NK-92 treated with Interleukin-12 subunit alpha and Interleukin-12 subunit beta, amount 100 ng/mL, for 24 hours (cell line): ENCODE measurements around the gene SRGAP3.

Experiments used
- DNase-seq: peaks from one replicate; lab custom pipeline; 2025; lab: John Stamatoyannopoulos, UW

SRGAP3 gene

DNA sequence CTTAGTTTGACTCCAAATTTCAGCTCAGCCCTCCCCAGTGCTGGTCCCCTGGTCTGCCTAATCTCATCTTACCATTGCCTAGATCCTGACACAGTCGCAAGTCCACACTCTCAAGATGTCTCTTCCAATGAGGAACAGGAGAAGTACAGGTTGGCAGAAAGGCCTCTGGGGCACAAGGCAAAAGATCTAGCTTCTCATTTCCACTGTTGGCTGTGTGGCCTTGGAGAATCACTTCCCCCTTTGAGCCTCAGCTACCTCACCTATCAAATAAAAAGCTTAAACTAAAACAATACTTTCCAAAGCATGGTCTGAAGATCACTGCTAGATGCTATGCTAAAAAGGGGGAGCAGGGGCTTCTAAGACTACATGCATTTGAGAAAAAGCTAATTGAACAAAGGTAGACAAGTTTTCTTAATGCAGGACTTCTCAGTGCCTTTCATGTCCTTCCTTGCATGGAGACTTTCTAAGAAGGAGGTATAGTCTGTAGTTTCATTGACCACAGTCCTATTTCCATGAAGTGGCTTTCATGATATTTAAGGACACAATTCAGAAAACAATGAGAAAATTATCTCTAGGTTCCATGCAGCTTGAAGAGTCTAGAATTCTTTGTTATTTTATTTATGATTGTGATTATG lies 168.1 kb downstream of the SRGAP3 start:
- no peak for DNase-seq

DNA sequence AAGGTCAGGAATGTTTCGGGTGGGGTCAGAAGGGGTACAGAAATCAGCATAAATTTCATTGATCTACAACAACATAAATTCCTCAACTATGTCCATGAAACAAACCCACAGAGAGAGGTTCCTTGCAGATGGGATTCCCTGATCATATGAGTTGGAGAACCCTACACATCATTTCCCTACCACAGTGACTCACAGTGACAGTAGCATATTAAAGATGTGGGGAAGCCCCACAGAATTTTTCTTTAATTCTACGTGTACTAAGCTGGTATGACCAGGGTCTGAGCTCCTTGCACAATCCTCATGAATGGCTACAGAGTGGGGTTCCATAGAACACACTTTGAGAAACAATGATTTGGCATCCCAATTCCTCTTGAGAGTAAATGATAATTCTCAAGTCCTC lies 169.3 kb downstream of the SRGAP3 start:
- DNase-seq: no peak

DNA sequence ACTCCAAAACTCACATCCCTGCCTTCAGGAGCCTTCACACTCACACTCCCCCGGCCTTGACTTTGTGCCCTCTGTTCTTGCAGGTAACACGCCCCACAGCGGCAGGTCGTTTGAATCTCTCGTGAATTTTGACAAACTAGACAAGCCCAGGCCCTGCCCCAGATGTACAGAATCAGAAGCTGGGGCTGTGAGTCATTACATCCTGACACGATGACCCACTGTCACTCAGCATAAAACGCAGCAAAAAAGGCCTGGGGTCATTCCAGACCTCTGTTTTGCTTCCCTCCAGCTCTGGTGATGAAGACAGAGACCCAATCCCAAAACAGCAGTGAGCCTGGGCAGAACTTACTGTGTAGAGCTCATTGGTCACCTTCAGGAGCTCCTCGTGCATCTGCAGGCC lies 169.8 kb downstream of the SRGAP3 start:
- no peak for DNase-seq

DNA sequence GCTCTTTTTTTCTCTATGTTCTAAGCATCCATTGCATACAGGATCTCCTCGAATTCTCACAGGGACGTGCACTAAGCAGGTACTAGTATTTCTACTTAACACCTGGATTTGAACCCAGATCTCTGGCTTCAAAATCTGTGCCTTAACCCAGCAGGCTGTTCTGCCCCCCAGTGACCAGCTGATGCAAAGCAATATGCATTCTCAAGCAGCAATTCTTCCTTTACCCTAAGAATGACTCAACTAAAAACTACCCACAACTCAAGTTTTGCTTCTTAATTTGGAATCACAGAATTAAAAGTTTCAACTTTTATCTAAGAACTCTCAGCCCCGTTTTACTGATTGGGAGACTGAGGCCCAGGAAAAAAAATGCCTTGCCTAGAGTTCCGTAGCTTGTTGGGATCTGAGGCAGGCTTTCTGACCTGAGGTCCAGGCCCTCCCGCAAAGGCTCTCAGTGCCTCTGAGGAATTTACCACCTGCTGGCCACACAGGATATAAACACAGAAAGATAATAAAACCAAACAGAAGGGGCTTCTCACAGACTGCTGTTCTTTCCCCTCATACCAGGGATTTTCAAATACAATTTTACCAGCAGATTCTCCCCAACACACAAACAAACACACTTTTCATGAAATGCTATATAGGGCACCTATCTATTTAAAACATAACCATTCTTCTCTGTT lies 170.7 kb downstream of the SRGAP3 start:
- no peak for DNase-seq

DNA sequence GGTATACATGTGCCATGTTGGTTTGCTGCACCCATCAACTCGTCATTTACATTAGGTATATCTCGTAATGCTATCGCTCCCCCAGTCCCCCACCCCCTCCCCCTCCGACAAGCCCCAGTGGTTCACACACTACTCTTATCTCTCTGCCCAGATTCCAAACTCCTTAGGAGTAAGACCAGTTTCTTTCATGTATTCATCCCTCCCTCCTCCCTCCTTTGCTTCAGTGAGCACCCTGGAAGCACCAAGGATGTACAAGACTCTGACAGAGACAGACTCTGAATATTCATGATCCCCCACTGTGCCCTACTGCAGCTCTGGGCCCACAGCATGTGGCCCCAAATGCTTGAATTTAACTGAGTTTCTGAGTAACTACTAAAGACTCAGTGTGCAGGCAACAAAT lies 172.4 kb downstream of the SRGAP3 start:
- DNase-seq: no peak

DNA sequence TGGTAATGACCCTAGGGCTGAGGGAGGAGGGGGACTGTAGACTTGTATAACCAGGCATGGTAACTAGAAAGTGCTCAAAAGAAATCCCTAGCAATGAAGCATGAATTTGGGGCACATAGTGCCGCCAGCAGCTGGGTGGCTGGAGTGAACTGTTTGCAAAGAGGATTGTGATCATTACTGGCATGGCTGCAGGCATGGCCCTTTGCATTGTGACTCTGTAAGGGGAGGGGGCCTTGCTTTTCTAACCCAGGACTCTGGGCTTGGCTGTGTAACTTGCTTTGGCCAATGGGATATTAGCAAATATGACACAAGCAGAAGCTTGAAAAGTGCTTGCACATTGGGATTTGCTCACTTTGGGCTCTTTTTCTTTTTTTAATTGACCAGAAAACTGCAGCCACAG lies 173.7 kb downstream of the SRGAP3 start:
- DNase-seq: no peak

DNA sequence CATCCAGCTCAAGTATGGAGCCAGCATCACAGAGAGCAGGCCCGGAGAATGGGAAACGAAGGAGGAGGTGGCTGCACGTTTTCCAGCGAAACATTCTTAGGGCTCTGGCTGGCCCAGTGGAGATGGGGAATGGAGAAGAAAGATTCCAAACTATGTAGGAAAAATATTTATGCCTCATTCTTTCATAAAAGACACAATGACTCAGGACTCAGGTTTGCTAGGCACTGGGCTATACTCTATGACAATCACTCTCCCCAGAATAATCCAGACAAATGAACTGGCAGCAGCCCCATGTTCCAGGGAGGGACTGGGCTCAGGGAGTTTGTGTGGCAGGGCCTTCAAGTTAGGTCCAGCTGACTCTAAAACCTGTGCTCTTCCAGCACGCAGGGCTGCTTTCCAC lies 175.4 kb downstream of the SRGAP3 start:
- DNase-seq: no peak

DNA sequence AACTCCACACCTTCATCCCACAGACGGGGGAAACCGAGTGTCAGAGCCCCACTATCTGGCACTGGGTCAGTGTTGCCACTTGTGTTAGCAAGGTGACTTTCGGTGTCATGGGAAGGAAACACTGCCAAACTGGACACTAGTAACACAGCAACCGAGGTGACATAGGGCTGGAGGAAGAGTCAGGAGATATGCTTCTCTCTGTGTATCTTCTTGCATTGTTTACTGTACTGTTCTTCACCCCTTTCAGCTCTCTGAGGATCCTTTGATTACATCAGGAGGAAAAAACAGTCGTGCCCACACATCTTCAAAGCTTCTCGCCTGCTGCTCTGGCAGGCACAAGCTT lies 176.8 kb downstream of the SRGAP3 start:
- DNase-seq: no peak

DNA sequence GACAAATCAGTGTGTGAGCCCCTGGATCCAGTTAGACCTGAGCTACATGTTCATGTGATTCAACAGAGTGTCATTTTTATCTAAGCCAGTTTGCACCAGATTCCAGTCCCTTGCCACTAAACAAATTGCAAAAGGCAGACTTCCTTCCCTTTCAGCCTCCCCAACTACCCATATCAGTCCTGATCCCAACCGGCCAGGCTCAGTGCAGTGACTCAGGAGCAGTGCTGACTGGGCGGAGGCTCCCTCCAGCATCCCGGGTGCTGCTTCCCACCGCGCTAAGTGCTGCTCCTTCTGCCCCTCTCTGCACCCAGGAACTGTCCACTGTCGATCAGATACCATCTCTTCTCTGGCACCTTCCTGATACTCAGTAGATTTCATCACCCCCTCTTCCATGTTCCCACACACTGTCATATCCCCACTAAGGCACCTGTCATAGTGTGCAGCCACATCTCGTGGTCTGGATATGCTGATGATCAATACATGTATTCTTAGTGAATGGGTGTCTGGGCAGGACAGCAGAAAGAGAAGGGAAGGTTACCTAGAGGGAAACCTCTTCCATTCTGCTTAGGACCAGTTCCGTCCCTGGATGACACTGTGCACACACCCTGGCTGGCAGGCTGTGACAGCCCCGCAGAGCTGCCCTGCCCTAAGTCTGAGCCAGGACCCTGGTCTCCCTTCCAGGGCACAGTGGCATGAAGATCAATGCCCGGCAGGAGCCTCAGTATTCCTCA lies 177.3 kb downstream of the SRGAP3 start:
- DNase-seq: no peak

DNA sequence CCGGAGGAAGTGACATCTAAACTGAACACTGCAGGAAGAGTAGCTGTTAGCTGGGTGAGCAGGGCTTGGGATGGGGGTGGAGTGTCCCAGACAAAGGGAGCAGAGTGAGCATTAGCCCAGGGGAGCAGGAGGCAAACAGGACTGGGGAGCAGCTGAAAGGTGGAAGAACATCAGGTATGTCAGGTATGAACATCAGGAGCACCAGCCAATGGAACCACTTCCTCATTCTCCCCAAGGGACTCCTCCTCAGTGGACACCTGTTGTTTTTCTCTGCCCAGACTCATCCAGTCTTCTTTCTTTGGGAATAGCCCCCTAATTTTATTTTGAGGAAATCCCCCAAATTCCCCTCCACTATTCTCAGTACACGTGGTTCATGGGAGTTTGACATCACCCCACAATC lies 178.5 kb downstream of the SRGAP3 start:
- DNase-seq: no peak

DNA sequence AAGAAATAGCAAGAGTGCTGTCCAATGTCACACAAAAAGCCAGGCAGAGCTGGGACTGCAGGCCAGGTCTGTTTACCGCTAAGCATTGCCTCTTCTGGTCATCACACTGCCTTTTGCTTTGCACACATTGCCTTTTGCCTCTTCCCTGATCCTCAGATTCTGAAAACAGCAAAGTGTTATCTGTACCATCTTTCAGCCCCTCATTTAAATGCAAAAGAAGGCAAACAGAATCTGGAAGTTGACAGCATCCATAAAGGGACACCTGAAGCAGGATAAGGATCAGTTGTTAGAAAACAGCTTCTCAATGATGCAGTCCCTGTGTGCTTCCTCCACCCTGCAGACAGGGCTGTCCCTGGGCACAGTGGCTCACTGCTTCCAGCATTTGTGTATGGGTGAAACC lies 179.5 kb downstream of the SRGAP3 start:
- DNase-seq: no peak

DNA sequence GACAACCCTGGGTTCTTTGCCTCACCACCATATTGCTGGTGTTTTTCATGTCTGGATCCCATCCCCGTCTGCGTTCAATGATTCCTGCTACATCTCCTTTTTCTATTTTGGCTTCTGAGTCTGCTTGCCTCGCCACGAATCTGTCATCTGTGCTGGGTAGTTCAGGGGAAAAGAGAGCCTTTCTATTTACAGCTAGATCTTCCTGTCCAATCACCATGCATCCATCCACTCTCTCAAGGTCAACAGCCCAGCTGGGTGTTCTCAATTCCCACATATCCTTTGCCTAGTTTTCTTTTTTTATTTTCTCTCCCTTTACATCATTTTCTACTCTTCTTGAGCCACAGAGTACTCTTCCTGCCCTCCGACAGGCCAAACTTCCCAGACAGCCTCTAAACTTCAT lies 181.4 kb downstream of the SRGAP3 start:
- no peak for DNase-seq

DNA sequence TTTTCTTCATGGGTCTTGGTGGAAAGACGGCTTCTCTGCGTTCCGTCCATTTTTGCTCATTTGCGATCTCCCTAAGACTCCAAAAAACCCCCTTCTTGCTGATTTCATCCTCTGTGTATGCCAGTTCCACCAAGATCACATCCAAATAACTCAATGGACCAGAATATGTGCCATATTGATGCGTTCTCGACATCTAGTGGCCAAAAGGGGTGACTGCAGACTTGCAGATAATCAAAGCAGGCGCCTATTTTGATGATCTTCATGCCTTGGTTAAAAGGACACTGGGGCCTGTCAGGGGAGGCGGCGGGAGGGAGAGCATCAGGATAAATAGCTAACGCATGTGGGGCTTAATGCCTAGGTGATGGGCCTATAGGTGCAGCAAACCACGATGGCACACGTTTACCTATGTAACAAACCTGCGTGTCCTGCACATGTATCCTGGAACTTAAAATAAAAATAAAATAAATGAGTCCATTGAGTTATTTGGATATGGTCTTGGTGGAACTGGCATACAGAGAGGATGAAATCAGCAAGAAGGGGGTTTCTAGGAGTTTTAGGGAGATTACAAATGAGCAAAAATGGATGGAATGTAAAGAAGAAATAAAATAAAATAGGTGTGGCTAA lies 182.0 kb downstream of the SRGAP3 start:
- no peak for DNase-seq

DNA sequence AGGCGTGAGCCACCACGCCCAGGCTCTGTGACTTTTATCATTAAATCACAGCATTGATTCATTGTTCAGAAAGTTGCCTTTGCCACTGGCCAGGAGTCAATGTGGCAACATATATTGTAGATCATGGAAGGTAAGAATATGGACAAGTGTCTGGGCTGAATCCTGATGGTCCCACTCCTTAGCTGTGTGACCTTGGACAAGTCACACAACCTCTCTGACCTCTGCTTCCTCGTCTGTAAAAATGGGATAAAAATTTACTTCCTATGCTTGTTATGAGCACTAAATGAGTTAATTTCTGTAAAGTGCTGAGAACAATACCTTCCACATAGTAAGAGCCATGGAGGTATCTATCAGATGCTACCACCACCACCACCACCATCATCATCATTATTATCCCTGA lies 182.7 kb downstream of the SRGAP3 start:
- DNase-seq: no peak

DNA sequence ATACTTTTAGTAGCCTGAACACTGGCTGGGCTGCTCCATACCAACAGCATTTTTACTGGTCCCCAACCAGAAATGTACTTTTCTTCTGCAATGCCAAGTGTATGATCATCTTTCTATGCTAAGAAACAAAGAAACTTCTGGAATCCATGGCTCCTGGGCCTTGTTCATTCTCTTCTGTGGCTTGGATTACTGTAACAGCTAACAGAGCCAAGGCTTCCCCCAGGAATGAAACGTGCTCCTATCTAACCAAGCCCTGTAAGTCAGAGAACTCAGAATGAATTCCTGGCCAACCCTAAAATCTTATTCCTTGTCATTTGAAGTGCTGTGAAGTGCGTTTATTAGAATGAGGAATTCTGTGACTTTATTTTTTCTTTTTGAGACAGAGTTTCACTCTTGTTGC lies 183.3 kb downstream of the SRGAP3 start:
- no peak for DNase-seq

DNA sequence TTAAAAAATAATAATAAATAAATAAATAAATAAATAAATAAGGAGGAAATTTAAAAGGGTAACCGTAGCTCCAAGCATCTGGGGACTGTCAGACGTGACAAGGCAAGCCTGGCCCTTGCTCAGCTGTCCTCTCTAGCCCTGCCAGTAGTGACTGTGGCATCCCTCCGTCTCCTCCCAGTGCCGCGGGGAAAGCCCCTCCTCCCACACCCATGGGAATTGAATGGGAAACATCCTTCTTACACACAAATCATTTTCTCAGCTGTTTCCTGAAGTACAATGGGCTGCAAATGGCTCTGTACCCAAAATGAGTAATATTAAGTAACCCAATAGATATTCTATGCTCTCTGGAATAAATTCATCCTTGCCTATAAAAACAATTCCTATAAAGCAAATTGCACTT lies 184.6 kb downstream of the SRGAP3 start:
- DNase-seq: no peak

DNA sequence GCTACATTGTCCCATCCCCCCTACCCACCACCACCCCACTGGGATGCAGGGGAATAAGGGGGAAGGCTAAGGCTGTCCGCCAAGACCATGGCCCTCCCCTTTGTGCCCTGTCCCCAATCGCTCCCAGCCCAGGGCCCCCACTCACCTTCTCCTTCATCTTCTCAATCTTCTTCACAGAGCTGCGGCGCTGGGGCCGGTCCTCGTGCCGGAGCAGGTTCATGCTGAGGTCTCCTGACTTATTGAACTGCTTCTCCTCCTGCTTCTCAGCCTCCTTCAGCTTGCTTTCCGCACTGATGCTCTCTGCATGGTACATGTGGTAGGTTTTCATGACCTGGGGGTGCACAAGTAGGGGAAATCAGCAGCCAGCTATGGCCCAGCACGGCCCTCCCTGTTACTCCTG lies 185.2 kb downstream of the SRGAP3 start:
- DNase-seq: no peak

DNA sequence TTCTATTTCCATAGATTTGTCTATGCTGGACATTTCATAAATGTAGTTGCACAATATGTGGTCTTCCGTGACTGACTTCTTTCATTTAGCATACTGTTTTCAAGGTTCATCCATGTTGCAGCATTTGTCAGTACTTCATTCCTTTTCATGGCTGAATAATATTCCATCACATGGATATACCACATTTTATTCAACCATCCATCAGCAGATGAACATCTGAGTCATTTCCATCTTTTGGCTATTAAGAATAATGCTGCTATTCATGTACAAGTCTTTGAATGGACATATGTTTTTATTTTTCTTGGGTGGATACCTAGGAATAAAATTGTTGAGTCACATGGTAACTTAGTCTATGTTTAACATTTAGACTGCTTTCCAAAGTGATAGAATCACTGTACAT lies 186.9 kb downstream of the SRGAP3 start:
- DNase-seq: no peak

DNA sequence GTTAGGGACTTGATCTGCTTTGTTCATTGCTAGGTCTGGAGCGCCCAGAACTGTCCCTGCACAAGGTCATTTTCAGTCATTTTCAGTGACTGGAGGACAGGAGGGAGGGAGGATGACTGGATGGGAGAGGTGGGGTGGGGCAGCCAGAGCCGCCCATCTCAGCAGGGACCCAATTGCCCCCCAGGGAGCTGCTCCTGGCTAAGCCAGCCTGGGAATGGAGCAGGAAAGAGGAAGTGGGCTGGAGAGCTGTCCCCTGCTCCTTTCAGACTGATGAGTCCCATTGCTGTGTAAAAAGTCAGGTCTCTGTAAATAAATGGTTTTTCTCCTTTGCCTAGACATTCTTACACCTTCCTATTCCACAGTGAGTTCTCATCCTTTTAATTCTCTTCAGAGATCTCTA lies 187.8 kb downstream of the SRGAP3 start:
- no peak for DNase-seq

DNA sequence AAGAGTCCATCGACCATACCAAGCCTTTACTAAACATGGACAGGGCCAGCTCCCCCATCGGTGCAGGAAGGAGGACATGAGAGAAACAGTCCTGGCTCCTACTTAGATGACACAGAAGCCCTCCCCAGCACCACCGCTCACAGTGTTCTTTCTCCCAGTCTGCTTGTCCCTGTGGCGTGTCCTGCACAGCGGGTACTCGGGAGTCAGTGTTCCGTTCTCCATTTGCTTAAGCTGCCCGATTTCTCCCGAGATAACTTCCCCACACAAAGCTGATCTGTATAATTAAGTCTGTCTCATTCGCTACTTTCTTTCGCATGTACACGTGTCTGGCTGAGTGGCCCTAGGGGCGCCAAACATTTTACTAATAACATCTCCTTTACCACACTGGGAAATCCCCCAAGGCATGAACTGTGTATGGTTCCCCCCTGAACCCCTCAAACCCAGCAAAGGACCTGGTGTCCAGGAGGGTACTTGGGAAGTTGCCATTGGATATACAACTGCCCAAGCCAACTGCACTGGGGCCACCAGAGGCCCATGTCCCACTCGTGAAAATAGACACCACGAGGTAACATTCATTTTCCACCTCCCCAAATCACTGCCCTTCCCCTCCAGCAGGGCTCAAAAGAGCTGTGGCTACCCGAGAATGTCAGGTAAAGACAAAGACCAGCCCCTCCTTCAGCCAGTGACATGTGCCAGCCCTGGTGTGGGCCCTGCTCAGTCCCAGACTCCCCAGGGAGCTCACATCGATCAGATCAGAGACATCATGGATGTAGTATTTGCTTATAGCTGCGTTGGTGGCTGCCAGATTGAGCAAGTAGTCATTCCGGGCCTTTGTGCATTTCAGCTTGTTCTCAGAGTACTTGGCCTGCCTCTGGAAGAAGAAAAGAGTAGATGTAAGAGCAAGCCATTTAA lies 189.7 kb downstream of the SRGAP3 start:
- no peak for DNase-seq

DNA sequence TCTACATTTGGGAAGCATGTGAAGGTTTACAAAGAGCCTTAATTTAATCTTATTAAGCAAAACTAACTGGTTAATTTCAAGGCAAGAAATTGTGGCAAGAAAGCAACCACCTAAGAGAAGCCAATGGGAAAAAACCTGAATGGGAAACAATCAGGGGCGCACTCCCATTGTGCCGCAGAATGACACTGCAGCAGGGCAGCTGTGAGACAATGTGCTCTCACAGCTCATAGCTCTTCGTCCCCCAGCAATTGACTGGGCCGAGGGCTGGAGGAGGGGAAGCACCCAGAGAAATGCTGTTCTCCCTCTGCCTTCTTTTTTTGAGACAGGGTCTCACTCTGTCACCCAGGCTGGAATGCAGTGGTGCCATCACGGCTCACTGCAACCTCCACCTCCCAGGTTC lies 192.9 kb downstream of the SRGAP3 start:
- DNase-seq: no peak
